K562 (cell line): Measurements from ENCODE around the gene POLD1. TPM values are rescaled to one million over a fixed set of nuclear protein-coding genes. Genes with fewer than 3 reads are reported as not detected.

Experiments
- ARHGAP35 ChIP-seq: fragments of 450-650 bp; IDR thresholded peaks from 2 replicates; pipeline ENCODE4 v1.6.1; 2018; ENCODE audit not compliant: partially characterized antibody
- BRF2 ChIP-seq: IDR thresholded peaks from 3 replicates; pipeline ENCODE4 v1.6.1; 2011; ENCODE audit warnings: borderline replicate concordance, mild to moderate bottlenecking; ENCODE audit not compliant: insufficient read length, insufficient read depth
- CBX5 ChIP-seq: IDR thresholded peaks from 2 replicates; pipeline ENCODE4 v1.6.1; 2014; ENCODE audit warnings: low read depth, borderline replicate concordance
- DIDO1 ChIP-seq: fragments of 450-650 bp; IDR thresholded peaks from 2 replicates; pipeline ENCODE4 v1.6.1; 2016; ENCODE audit warnings: low read depth, missing biosample characterization, missing genetic modification characterization
- DLX4 ChIP-seq: fragments of 250-450 bp; sonication (Bioruptor Pico); IDR thresholded peaks from 2 replicates; pipeline ENCODE4 v1.6.1; 2021; ENCODE audit warnings: mild to moderate bottlenecking
- E2F8 ChIP-seq: fragments of 450-650 bp; IDR thresholded peaks from 2 replicates; pipeline ENCODE4 v1.7.1; 2018; ENCODE audit warnings: mild to moderate bottlenecking, low read depth; ENCODE audit not compliant: partially characterized antibody
- FUS ChIP-seq: fragments of 200-400 bp; formaldehyde crosslinking; optimal IDR thresholded peaks from 2 replicates; pipeline ENCODE3; 2017; ENCODE audit warnings: low read depth, low read length
- HEY1 ChIP-seq: fragments of 250-450 bp; sonication (Bioruptor Pico); IDR thresholded peaks from 2 replicates; pipeline ENCODE4 v1.5.0; 2020; ENCODE audit warnings: mild to moderate bottlenecking, moderate library complexity, borderline replicate concordance
- HLTF ChIP-seq: fragments of 450-650 bp; IDR thresholded peaks from 2 replicates; pipeline ENCODE4 v1.6.1; 2016
- KDM5B ChIP-seq: fragments of 200-600 bp; sonication (generic); IDR thresholded peaks from 2 replicates; pipeline ENCODE4 v1.6.1; 2012; ENCODE audit warnings: low read depth, mild to moderate bottlenecking, moderate library complexity, low read length, control low read depth, inconsistent platforms; ENCODE audit not compliant: insufficient replicate concordance
- MCM2 ChIP-seq: fragments of 450-650 bp; IDR thresholded peaks from 2 replicates; pipeline ENCODE4 v1.6.1; 2017; ENCODE audit warnings: low read depth, mild to moderate bottlenecking
- MTA2 ChIP-seq: fragments of 450-650 bp; IDR thresholded peaks from 2 replicates; pipeline ENCODE4 v1.6.1; 2016; ENCODE audit warnings: low read depth
- NKRF ChIP-seq: fragments of 450-650 bp; IDR thresholded peaks from 2 replicates; pipeline ENCODE4 v1.6.1; 2016; ENCODE audit warnings: borderline replicate concordance
- PCBP2 ChIP-seq: fragments of 200-400 bp; formaldehyde crosslinking; IDR thresholded peaks from 2 replicates; pipeline ENCODE4 v1.6.1; 2018; ENCODE audit warnings: low read length, low read depth, mild to moderate bottlenecking, moderate library complexity; ENCODE audit not compliant: poor library complexity, severe bottlenecking
- TOE1 ChIP-seq, 2 experiments: fragments of 450-650 bp in 1 of 2; sonication (generic) in 1 of 2; formaldehyde crosslinking in 1 of 2; IDR thresholded peaks; 2 replicates each; pipeline versions ENCODE4 v1.7.1 to v1.8.0; 2016 to 2022; ENCODE audit warnings: borderline replicate concordance in 2 of 2, mild to moderate bottlenecking in 2 of 2, antibody characterized with exemption in 1 of 2, inconsistent platforms in 1 of 2, low read depth in 1 of 2, missing genetic modification reagents in 1 of 2, moderate library complexity in 1 of 2
- TRIM24 ChIP-seq, 2 experiments: fragments of 450-650 bp; IDR thresholded peaks; 2 replicates each; pipeline ENCODE4 v1.6.1; 2016
- ZBTB2 ChIP-seq: fragments of 450-650 bp; IDR thresholded peaks from 2 replicates; pipeline ENCODE4 v1.6.1; 2016; ENCODE audit warnings: antibody characterized with exemption
- ZNF184 ChIP-seq: sonication (generic); formaldehyde crosslinking; IDR thresholded peaks from 2 replicates; pipeline ENCODE4 v1.5.0; 2020; ENCODE audit warnings: missing genetic modification reagents
- ZNF253 ChIP-seq: fragments of 250-450 bp; sonication (Bioruptor Pico); conservative IDR thresholded peaks from 2 replicates; pipeline ENCODE4 v1.6.1; 2021; ENCODE audit warnings: mild to moderate bottlenecking
- polyA plus RNA-seq, 8 experiments: library from polyadenylated mRNA; depleted of rRNA in 4 of 8; stranded (reverse) in 5 of 8; unstranded in 3 of 8; fragments of >200 nt; fragmentation: Nextera tagmentation in 2 of 8; fragmentation: Illumina TruSeq in 1 of 8; extraction: Ambion mirVana in 2 of 8; extraction: Trizol in 1 of 8; gene quantifications; 2 replicates each; pipeline versions ENCODE4 v1.2.1 to v1.2.3, GENCODE V29; 2011 to 2014; ENCODE audit warnings: inconsistent platforms in 1 of 8, missing spikeins in 1 of 8
- total RNA-seq, 7 experiments: library from RNA; depleted of rRNA in 6 of 7; stranded (reverse); fragments of >200 nt in 6 of 7; fragmentation: Illumina TruSeq in 2 of 7; extraction: Trizol in 2 of 7; gene quantifications; 2 replicates each; pipeline versions ENCODE4 v1.2.1 to v1.2.3, GENCODE V29; 2011 to 2021; ENCODE audit warnings: low replicate concordance in 1 of 7

Gene POLD1
- total and polyA plus RNA-seq, 9 of the 15 experiments (the other 6 are each of a cell fraction or from before 2014, with no cell fraction given): 1.3 to 312 (median 47.8) TPM

GRCh38 chr19:50383852-50384684, at the start of gene POLD1 (continued):
- TF ChIP-seq ZBTB2 (peak; percentile 88), NKRF (peak; percentile 61; the same call in 1 of the 2 replicates), KDM5B (peak; percentile 70), MCM2 (no peak), E2F8 (peak; percentile 99), ARHGAP35 (no peak), DLX4 (CRISPR knock-in tag) (0 out of 2 replicates have a peak, but pooled peaks have one; percentile 37), ZNF253 (CRISPR knock-in tag) (no peak), CBX5 (0 out of 2 replicates have a peak, but pooled peaks have one; percentile 8), TOE1 (IDR thresholded peaks at IDR 0.05; ENCODE audit: borderline replicate concordance) (peak; percentile 20; the same call in 1 of the 2 replicates), TOE1 (CRISPR knock-in tag; IDR thresholded peaks at IDR 0.05; ENCODE audit: borderline replicate concordance, low read depth) (no peak), FUS (peak; percentile 73), HLTF (0 out of 2 replicates have a peak, but pooled peaks have one; percentile 30), TRIM24 (IDR thresholded peaks at IDR 0.05) (0 out of 4 replicates have a peak, but pooled peaks have one; percentile 15 to 23), HEY1 (CRISPR knock-in tag) (peak; percentile 89), ZNF184 (CRISPR knock-in tag) (no peak), BRF2 (no peak), MTA2 (peak; percentile 57; the same call in 1 of the 2 replicates), PCBP2 (no peak), DIDO1 (0 out of 2 replicates have a peak, but pooled peaks have one; percentile 38)
